CD4-positive, alpha-beta T cell treated with Interleukin-21 for 1 hour (primary cell): ENCODE data around the gene IQUB.
"Not testable (repeated sequence)": the region's sequence is repeated elsewhere in the genome, so short reads cannot be mapped to it uniquely, and the experiment has no call there.

Experiments used
- DNase-seq: peaks from one replicate; pipeline ENCODE4 v3.0.0-alpha.2; 2020

Gene IQUB

DNA sequence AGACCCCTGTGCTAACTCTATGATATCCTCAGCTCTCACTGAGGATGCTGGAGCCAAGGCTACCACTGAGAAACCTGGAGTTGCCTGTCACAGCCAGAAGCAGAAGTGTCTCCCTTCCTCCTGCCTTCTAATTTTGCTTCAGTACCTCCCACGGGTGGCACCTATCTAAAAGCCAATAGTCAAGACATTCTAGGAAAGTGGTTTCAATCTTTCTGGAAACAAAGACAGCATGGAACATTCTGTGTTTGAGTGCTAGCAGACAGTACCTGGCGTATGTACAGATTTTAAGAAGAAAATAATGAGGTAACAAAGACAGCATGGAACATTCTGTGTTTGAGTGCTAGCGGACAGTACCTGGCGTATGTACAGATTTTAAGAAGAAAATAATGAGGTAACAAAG lies 126.4 kb downstream of the IQUB start:
- not testable (repeated sequence) for DNase-seq
